ENCODE measurements around the gene ZCCHC2.

The ZCCHC2 gene

DNA sequence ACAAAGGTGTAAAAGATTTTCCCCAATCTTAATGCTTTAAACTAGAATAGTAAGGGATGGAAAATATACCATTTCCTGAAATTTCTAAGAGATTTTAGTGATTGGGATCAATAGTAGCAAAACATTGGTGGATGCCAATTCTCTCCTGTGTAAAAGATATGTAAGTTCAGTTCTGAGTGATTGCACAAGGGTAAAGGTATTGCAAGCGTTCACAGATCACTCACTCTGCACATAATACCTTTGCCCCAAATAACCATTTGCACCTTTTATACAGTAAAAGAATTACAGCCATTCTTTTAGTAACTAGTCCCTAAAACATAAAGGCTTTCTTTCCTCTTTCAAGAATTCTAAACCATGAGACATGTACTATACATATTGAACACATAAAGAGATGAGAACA is 13.0 kb upstream of the ZCCHC2 start:
- Histone ChIP-seq H3K9me3 (ENCODE audit: control insufficient read depth, low read length) (no peaks in the 10 kb centered on the region), H3K27ac (ENCODE audit: insufficient read depth, low read length, poor library complexity, severe bottlenecking) (no peak overlapping the region), H3K27me3 (replicated peaks; ENCODE audit: control insufficient read depth, insufficient read depth, low read length, poor library complexity, severe bottlenecking) (no peaks in the 10 kb centered on the region), H3K36me3 (ENCODE audit: control insufficient read depth, insufficient read depth, low read length) (no peaks in the 10 kb centered on the region), H3K4me1 (ENCODE audit: control insufficient read depth, insufficient read depth, low read length, poor library complexity, severe bottlenecking) (peaks cover 11% of the 10 kb centered on the region), H3K4me3 (ENCODE audit: insufficient read depth, low read depth, low read length, poor library complexity, severe bottlenecking) (no peak overlapping the region)
- DNase-seq = no peak

DNA sequence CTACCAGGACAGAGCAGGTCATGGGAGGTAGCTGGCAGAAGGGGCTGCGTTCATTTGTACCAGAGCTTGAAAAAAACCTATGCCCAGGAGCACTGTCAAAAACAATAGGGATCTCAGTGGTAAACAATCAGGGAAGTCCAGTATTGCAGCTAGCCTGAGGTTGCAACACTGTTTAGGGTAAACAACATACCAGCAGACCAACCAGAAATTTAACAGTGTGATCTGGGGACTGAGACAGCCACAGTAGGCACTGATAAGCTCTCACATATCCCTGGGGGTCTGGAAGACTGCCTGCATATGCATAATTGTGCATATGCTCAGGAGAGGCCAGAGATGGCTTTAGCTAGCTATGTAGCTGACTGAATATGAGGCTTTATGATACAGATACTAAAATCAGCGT is 12.0 kb upstream of the ZCCHC2 start:
- H3K4me3 ChIP-seq (ENCODE audit: insufficient read depth, low read depth, low read length, poor library complexity, severe bottlenecking) = no peak overlapping the region
- H3K9me3 ChIP-seq (ENCODE audit: control insufficient read depth, low read length) = no peaks in the 10 kb centered on the region
- H3K36me3 ChIP-seq (ENCODE audit: control insufficient read depth, insufficient read depth, low read length) = no peaks in the 10 kb centered on the region
- no peaks in the 10 kb centered on the region for H3K27me3 ChIP-seq (replicated peaks; ENCODE audit: control insufficient read depth, insufficient read depth, low read length, poor library complexity, severe bottlenecking)
- no peak overlapping the region for H3K27ac ChIP-seq (ENCODE audit: insufficient read depth, low read length, poor library complexity, severe bottlenecking)
- H3K4me1 ChIP-seq (ENCODE audit: control insufficient read depth, insufficient read depth, low read length, poor library complexity, severe bottlenecking) = peaks cover 2% of the 10 kb centered on the region
- no peak for DNase-seq

GRCh38 chr18:62512532-62512931 is 10.3 kb upstream of the ZCCHC2 start:
- no peak overlapping the region for H3K4me3 ChIP-seq (ENCODE audit: insufficient read depth, low read depth, low read length, poor library complexity, severe bottlenecking)
- no peak for DNase-seq
- no peaks in the 10 kb centered on the region for H3K4me1 ChIP-seq (ENCODE audit: control insufficient read depth, insufficient read depth, low read length, poor library complexity, severe bottlenecking)

GRCh38 chr18:62512996-62513395 is 9.8 kb upstream of the ZCCHC2 start:
- Histone ChIP-seq H3K4me3 (ENCODE audit: insufficient read depth, low read depth, low read length, poor library complexity, severe bottlenecking) (no peak overlapping the region), H3K4me1 (ENCODE audit: control insufficient read depth, insufficient read depth, low read length, poor library complexity, severe bottlenecking) (no peaks in the 10 kb centered on the region), H3K27ac (ENCODE audit: insufficient read depth, low read length, poor library complexity, severe bottlenecking) (no peak overlapping the region), H3K27me3 (replicated peaks; ENCODE audit: control insufficient read depth, insufficient read depth, low read length, poor library complexity, severe bottlenecking) (no peaks in the 10 kb centered on the region), H3K36me3 (ENCODE audit: control insufficient read depth, insufficient read depth, low read length) (no peaks in the 10 kb centered on the region), H3K9me3 (ENCODE audit: control insufficient read depth, low read length) (no peaks in the 10 kb centered on the region)
- no peak for DNase-seq

More at GRCh38 chr18:62512532-62512931, 10.3 kb upstream of the ZCCHC2 start:
- Histone ChIP-seq H3K36me3 (ENCODE audit: control insufficient read depth, insufficient read depth, low read length) (no peaks in the 10 kb centered on the region), H3K27me3 (replicated peaks; ENCODE audit: control insufficient read depth, insufficient read depth, low read length, poor library complexity, severe bottlenecking) (no peaks in the 10 kb centered on the region), H3K9me3 (ENCODE audit: control insufficient read depth, low read length) (no peaks in the 10 kb centered on the region), H3K27ac (ENCODE audit: insufficient read depth, low read length, poor library complexity, severe bottlenecking) (no peak overlapping the region)

GRCh38 chr18:62514570-62514969 is 8.3 kb upstream of the ZCCHC2 start:
- Histone ChIP-seq H3K27ac (ENCODE audit: insufficient read depth, low read length, poor library complexity, severe bottlenecking) (no peak overlapping the region), H3K27me3 (replicated peaks; ENCODE audit: control insufficient read depth, insufficient read depth, low read length, poor library complexity, severe bottlenecking) (no peaks in the 10 kb centered on the region), H3K9me3 (ENCODE audit: control insufficient read depth, low read length) (no peaks in the 10 kb centered on the region), H3K4me3 (ENCODE audit: insufficient read depth, low read depth, low read length, poor library complexity, severe bottlenecking) (no peak overlapping the region), H3K4me1 (ENCODE audit: control insufficient read depth, insufficient read depth, low read length, poor library complexity, severe bottlenecking) (no peaks in the 10 kb centered on the region), H3K36me3 (ENCODE audit: control insufficient read depth, insufficient read depth, low read length) (no peaks in the 10 kb centered on the region)
- no peak for DNase-seq

- DNase-seq = no peak
- no peak overlapping the region for H3K27ac ChIP-seq (ENCODE audit: insufficient read depth, low read length, poor library complexity, severe bottlenecking)
- no peaks in the 10 kb centered on the region for H3K9me3 ChIP-seq (ENCODE audit: control insufficient read depth, low read length)
- peaks cover under 1% of the 10 kb centered on the region for H3K4me1 ChIP-seq (ENCODE audit: control insufficient read depth, insufficient read depth, low read length, poor library complexity, severe bottlenecking)
- no peak overlapping the region for H3K4me3 ChIP-seq (ENCODE audit: insufficient read depth, low read depth, low read length, poor library complexity, severe bottlenecking)
- no peaks in the 10 kb centered on the region for H3K27me3 ChIP-seq (replicated peaks; ENCODE audit: control insufficient read depth, insufficient read depth, low read length, poor library complexity, severe bottlenecking)
- no peaks in the 10 kb centered on the region for H3K36me3 ChIP-seq (ENCODE audit: control insufficient read depth, insufficient read depth, low read length)
Measured at GRCh38 chr18:62516242-62516641, 6.6 kb upstream of the ZCCHC2 start.

- Histone ChIP-seq H3K27ac (ENCODE audit: insufficient read depth, low read length, poor library complexity, severe bottlenecking) (no peak overlapping the region), H3K4me1 (ENCODE audit: control insufficient read depth, insufficient read depth, low read length, poor library complexity, severe bottlenecking) (peaks cover 10% of the 10 kb centered on the region), H3K36me3 (ENCODE audit: control insufficient read depth, insufficient read depth, low read length) (no peaks in the 10 kb centered on the region), H3K9me3 (ENCODE audit: control insufficient read depth, low read length) (no peaks in the 10 kb centered on the region), H3K27me3 (replicated peaks; ENCODE audit: control insufficient read depth, insufficient read depth, low read length, poor library complexity, severe bottlenecking) (no peaks in the 10 kb centered on the region), H3K4me3 (ENCODE audit: insufficient read depth, low read depth, low read length, poor library complexity, severe bottlenecking) (no peak overlapping the region)
- no peak for DNase-seq
Measured at GRCh38 chr18:62518460-62519375, 4.1 kb upstream of the ZCCHC2 start.

DNA sequence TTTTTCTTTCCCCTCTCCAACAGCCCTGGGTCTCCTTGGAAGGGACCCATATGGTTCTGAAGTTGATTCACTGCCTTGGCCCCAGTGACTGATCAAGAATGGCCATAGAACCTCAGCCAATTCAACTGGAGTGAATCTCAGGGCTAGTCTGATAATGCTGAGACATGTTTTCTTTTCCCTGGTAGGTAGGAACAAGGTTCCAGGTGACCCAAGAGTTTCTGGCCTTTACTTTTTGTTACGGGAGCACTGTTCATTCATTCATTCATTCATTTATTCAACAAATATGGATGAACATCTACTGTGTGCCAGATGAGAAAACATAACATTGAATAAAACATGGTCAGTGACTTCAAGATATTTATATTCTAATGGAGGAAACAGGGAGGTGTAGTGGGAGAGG is 3.1 kb upstream of the ZCCHC2 start:
- Histone ChIP-seq H3K9me3 (ENCODE audit: control insufficient read depth, low read length) (no peaks in the 10 kb centered on the region), H3K36me3 (ENCODE audit: control insufficient read depth, insufficient read depth, low read length) (no peaks in the 10 kb centered on the region), H3K4me3 (ENCODE audit: insufficient read depth, low read depth, low read length, poor library complexity, severe bottlenecking) (no peak overlapping the region), H3K4me1 (ENCODE audit: control insufficient read depth, insufficient read depth, low read length, poor library complexity, severe bottlenecking) (peaks cover 10% of the 10 kb centered on the region), H3K27ac (ENCODE audit: insufficient read depth, low read length, poor library complexity, severe bottlenecking) (no peak overlapping the region), H3K27me3 (replicated peaks; ENCODE audit: control insufficient read depth, insufficient read depth, low read length, poor library complexity, severe bottlenecking) (no peaks in the 10 kb centered on the region)
- DNase-seq = no peak

DNA sequence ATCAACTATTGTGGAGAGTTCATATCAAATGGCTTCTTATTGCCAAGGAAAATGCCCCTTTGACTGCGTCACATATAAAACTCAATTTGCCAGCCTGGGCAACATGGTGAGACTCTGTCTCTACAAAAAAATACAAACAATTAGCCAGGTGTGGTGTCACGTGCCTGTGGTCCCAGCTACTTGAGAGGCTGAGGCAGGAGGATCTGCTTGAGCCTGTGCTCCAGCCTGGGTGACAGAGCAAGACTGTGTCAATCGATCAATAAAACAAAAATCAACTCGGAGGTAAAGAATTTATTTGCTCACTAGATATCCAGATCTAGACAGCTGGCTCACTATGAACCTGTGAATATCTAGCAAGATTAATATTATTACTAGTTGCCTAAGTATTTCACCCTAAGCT is 1.7 kb upstream of the ZCCHC2 start:
- Histone ChIP-seq H3K27me3 (replicated peaks; ENCODE audit: control insufficient read depth, insufficient read depth, low read length, poor library complexity, severe bottlenecking) (no peaks in the 10 kb centered on the region), H3K9me3 (ENCODE audit: control insufficient read depth, low read length) (no peaks in the 10 kb centered on the region), H3K4me1 (ENCODE audit: control insufficient read depth, insufficient read depth, low read length, poor library complexity, severe bottlenecking) (peaks cover 18% of the 10 kb centered on the region), H3K27ac (ENCODE audit: insufficient read depth, low read length, poor library complexity, severe bottlenecking) (no peak overlapping the region), H3K4me3 (ENCODE audit: insufficient read depth, low read depth, low read length, poor library complexity, severe bottlenecking) (no peak overlapping the region), H3K36me3 (ENCODE audit: control insufficient read depth, insufficient read depth, low read length) (no peaks in the 10 kb centered on the region)
- DNase-seq = no peak

DNA sequence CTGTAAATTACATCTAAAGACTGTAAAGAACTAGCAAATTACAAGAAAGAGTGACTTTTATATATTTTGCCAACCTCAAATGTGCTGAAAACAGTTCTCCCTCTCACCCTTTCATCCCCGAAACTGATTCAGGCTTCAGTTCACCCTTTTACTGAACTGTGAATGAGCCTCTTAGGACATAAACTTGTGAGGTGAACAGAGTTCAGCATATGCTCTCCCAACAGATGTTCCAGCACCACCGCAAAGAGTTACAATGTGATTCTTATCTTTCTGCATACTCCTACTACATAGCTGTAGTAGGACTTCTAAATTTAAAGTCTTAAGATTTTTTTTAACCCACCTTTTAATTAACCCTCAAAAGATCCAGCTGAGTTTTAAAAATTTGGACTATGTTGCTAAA is 1.2 kb upstream of the ZCCHC2 start:
- no peaks in the 10 kb centered on the region for H3K27me3 ChIP-seq (replicated peaks; ENCODE audit: control insufficient read depth, insufficient read depth, low read length, poor library complexity, severe bottlenecking)
- H3K4me3 ChIP-seq (ENCODE audit: insufficient read depth, low read depth, low read length, poor library complexity, severe bottlenecking) = peak overlapping the region; percentile 98
- H3K4me1 ChIP-seq (ENCODE audit: control insufficient read depth, insufficient read depth, low read length, poor library complexity, severe bottlenecking) = peaks cover 19% of the 10 kb centered on the region
- no peak overlapping the region for H3K27ac ChIP-seq (ENCODE audit: insufficient read depth, low read length, poor library complexity, severe bottlenecking)
- no peaks in the 10 kb centered on the region for H3K9me3 ChIP-seq (ENCODE audit: control insufficient read depth, low read length)
- DNase-seq = no peak
- no peaks in the 10 kb centered on the region for H3K36me3 ChIP-seq (ENCODE audit: control insufficient read depth, insufficient read depth, low read length)

All from effector memory CD4-positive, alpha-beta T cell (primary cell).